ENCODE results near the gene OR10J4. TPM values are rescaled to one million over a fixed set of nuclear protein-coding genes. Genes with fewer than 3 reads are reported as not detected.

OR10J4 gene
- total RNA-seq, 1 donor from 2014 or later = not detected

- Mint-ChIP-seq H3K27ac (no peak overlapping the region), H3K27me3 (no peaks in the 10 kb centered on the region), H3K36me3 (ENCODE audit: insufficient read depth) (no peaks in the 10 kb centered on the region), H3K4me1 (ENCODE audit: low read depth) (no peaks in the 10 kb centered on the region), H3K4me3 (ENCODE audit: low read depth) (no peak overlapping the region), H3K9me3 (ENCODE audit: low read depth) (peaks cover 63% of the 10 kb centered on the region)
- no peak for DNase-seq (ENCODE audit: low spot score, unreplicated experiment)
- no peak for TF ChIP-seq CTCF (IDR thresholded peaks at IDR 0.05; ENCODE audit: unreplicated experiment)
These were observed 33.2 kb downstream of the OR10J4 start for GRCh38 chr1:159465191-159465603.

GRCh38 chr1:159468321-159468720 lies 36.3 kb downstream of the OR10J4 start:
- Mint-ChIP-seq H3K9me3 (ENCODE audit: low read depth) (peaks cover 57% of the 10 kb centered on the region), H3K27ac (no peak overlapping the region), H3K4me3 (ENCODE audit: low read depth) (no peak overlapping the region), H3K27me3 (no peaks in the 10 kb centered on the region), H3K4me1 (ENCODE audit: low read depth) (no peaks in the 10 kb centered on the region), H3K36me3 (ENCODE audit: insufficient read depth) (no peaks in the 10 kb centered on the region)
- no peak for TF ChIP-seq CTCF (IDR thresholded peaks at IDR 0.05; ENCODE audit: unreplicated experiment)
- no peak for DNase-seq (ENCODE audit: low spot score, unreplicated experiment)

- H3K27ac Mint-ChIP-seq = no peak overlapping the region
- H3K9me3 Mint-ChIP-seq (ENCODE audit: low read depth) = peaks cover 48% of the 10 kb centered on the region
- no peaks in the 10 kb centered on the region for H3K27me3 Mint-ChIP-seq
- H3K4me1 Mint-ChIP-seq (ENCODE audit: low read depth) = no peaks in the 10 kb centered on the region
- no peaks in the 10 kb centered on the region for H3K36me3 Mint-ChIP-seq (ENCODE audit: insufficient read depth)
- DNase-seq (ENCODE audit: low spot score, unreplicated experiment) = no peak
- H3K4me3 Mint-ChIP-seq (ENCODE audit: low read depth) = no peak overlapping the region
- TF ChIP-seq CTCF (IDR thresholded peaks at IDR 0.05; ENCODE audit: unreplicated experiment) = no peak
These were observed 38.0 kb downstream of the OR10J4 start for GRCh38 chr1:159469921-159470533.

- no peak for TF ChIP-seq CTCF (IDR thresholded peaks at IDR 0.05; ENCODE audit: unreplicated experiment)
- H3K36me3 Mint-ChIP-seq (ENCODE audit: insufficient read depth) = no peaks in the 10 kb centered on the region
- H3K27me3 Mint-ChIP-seq = no peaks in the 10 kb centered on the region
- DNase-seq (ENCODE audit: low spot score, unreplicated experiment) = no peak
- no peak overlapping the region for H3K4me3 Mint-ChIP-seq (ENCODE audit: low read depth)
- H3K27ac Mint-ChIP-seq = no peak overlapping the region
- H3K9me3 Mint-ChIP-seq (ENCODE audit: low read depth) = peaks cover 39% of the 10 kb centered on the region
- H3K4me1 Mint-ChIP-seq (ENCODE audit: low read depth) = no peaks in the 10 kb centered on the region
These were observed 41.3 kb downstream of the OR10J4 start for GRCh38 chr1:159473335-159473734.

- H3K9me3 Mint-ChIP-seq (ENCODE audit: low read depth) = peaks cover 35% of the 10 kb centered on the region
- no peak for TF ChIP-seq CTCF (IDR thresholded peaks at IDR 0.05; ENCODE audit: unreplicated experiment)
- no peaks in the 10 kb centered on the region for H3K36me3 Mint-ChIP-seq (ENCODE audit: insufficient read depth)
- H3K27ac Mint-ChIP-seq = no peak overlapping the region
- H3K4me3 Mint-ChIP-seq (ENCODE audit: low read depth) = no peak overlapping the region
- H3K27me3 Mint-ChIP-seq = no peaks in the 10 kb centered on the region
- no peak for DNase-seq (ENCODE audit: low spot score, unreplicated experiment)
- H3K4me1 Mint-ChIP-seq (ENCODE audit: low read depth) = no peaks in the 10 kb centered on the region
These were observed 42.9 kb downstream of the OR10J4 start for GRCh38 chr1:159474926-159475325.

Other genes starting within 250 kb of the OR10J4 start
- 0.57 and 0.67 TPM in 2 replicates for gene ACKR1, start 227.3 kb upstream of the OR10J4 start, total RNA-seq
- gene FCER1A, start 129.9 kb upstream of the OR10J4 start, total RNA-seq = not detected in 2 replicates
- not detected in 2 replicates for gene OR10J1, start 7.5 kb downstream of the OR10J4 start, total RNA-seq
- gene OR10J5, start 103.8 kb downstream of the OR10J4 start, total RNA-seq = not detected in 2 replicates
- gene APCS, start 155.6 kb downstream of the OR10J4 start, total RNA-seq = not detected in 2 replicates